ENCODE results near the gene ACOXL. TPM values are rescaled to one million over a fixed set of nuclear protein-coding genes. Genes with fewer than 3 reads are reported as not detected.

The ACOXL gene
- total RNA-seq, 1 donor from 2014 or later = not detected

- no peak for DNase-seq (ENCODE audit: extremely low read depth, low read depth, low spot score)
Observed at GRCh38 chr2:110904779-110905148, 172.4 kb downstream of the ACOXL start.

DNA sequence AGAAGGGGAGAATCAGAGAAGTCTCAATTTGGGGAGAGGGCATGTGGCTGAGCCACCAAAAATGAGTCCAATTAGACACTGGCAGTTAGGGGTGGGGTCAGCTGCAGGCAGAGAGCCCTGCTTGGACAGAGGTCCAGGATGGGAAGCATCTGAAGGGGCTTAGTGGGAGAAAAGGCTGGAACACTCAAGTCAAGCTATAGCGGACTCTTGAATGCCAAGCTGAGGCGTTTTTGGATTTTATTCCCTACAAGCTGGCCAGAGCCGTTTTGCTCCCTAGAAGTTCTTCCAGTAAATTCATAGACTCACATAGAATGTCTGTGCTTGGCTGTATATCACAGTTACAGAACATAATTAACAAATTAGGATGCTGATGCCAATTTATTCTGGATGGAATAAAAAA is 172.8 kb downstream of the ACOXL start:
- no peak for DNase-seq (ENCODE audit: extremely low read depth, low read depth, low spot score)

GRCh38 chr2:110906613-110907298 is 174.4 kb downstream of the ACOXL start:
- DNase-seq (ENCODE audit: extremely low read depth, low read depth, low spot score) = no peak

- no peak for DNase-seq (ENCODE audit: extremely low read depth, low read depth, low spot score)
Observed at GRCh38 chr2:110909501-110909900, 177.1 kb downstream of the ACOXL start.

- no peak for DNase-seq (ENCODE audit: extremely low read depth, low read depth, low spot score)
Observed at GRCh38 chr2:110910423-110910822, 178.1 kb downstream of the ACOXL start.

DNA sequence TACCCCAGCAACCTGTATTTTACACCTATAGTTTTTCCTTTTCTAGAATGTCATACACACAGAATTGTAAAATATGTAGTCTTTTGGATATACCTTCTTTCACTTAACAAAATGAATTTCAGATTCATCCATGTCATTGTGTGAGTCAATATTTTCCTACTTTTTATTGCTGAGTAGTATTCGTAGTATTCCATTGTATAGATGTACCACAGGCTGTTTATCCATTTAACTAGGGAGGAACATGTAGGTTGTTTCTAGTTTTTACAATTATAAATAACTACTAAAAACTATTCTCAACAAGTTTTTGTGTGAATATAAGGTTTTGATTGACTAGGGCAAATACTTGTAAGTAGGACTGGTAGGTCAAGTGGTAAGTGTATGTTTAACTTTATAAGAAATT is 187.4 kb downstream of the ACOXL start:
- no peak for DNase-seq (ENCODE audit: extremely low read depth, low read depth, low spot score)

GRCh38 chr2:110925479-110925878 is 193.1 kb downstream of the ACOXL start:
- no peak for DNase-seq (ENCODE audit: extremely low read depth, low read depth, low spot score)

- DNase-seq (ENCODE audit: extremely low read depth, low read depth, low spot score) = no peak
Observed at GRCh38 chr2:110927526-110927925, 195.2 kb downstream of the ACOXL start.

DNA sequence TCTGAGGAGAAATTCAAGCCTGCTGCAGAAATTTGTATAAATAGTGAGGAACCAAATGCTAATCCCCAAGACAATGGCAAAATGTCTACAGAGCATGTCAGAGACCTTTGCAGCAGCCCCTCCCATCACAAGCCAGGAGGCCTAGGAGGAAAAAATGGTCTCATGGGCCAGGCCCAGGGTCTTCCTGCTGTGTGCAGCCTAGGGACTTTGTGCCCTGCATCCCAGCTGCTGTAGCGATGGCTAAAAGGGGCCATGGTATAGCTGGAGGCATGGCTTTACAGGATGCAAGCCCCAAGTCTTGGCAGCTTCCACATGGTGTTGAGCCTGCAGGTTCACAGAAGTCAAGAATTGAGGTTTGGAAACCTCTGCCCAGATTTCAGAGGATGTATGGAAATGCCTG is 197.2 kb downstream of the ACOXL start:
- no peak for DNase-seq (ENCODE audit: extremely low read depth, low read depth, low spot score)

- no peak for DNase-seq (ENCODE audit: extremely low read depth, low read depth, low spot score)
Observed at GRCh38 chr2:110931648-110932047, 199.3 kb downstream of the ACOXL start.

DNA sequence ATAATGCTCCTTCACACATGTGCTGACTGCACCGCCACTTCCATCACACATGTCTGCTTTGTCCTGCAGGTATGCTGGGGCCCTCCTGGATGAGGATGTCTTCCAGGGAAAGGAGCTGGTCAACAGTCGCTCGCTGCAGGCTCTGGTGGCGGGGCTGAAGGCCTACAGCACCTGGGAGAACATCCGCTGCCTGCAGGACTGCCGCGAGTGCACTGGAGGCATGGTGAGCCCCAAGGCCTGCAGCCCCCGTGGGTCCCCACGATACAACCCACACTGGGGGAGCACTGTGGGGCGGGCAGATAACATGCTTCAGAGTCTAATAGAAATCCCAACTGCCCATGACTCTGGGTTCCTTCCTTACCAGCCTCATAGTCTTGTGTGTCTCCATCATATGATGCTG is 201.0 kb downstream of the ACOXL start:
- no peak for DNase-seq (ENCODE audit: extremely low read depth, low read depth, low spot score)

DNA sequence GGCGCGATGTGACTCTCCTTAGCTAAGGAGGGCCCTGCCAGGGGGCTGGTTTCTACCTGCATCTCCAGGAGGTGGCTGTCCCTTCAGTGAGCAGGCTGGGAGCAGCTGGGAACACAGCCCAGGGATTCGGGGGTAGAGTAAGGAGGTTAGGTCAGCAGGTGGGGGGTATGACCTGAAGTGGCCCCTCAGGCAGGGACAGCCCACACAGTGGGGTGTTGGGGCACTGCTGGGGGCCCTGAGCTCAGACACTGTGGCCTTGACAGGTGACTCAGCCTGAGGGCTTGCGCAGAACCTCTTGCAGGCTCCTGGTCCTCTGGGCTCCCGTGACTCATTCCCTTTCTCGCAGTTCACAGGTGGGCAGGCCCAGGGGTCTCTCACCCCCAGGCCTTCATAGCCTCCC is 202.6 kb downstream of the ACOXL start:
- DNase-seq (ENCODE audit: extremely low read depth, low read depth, low spot score) = no peak

GRCh38 chr2:110940376-110940910 is 208.1 kb downstream of the ACOXL start:
- DNase-seq (ENCODE audit: extremely low read depth, low read depth, low spot score) = no peak

DNA sequence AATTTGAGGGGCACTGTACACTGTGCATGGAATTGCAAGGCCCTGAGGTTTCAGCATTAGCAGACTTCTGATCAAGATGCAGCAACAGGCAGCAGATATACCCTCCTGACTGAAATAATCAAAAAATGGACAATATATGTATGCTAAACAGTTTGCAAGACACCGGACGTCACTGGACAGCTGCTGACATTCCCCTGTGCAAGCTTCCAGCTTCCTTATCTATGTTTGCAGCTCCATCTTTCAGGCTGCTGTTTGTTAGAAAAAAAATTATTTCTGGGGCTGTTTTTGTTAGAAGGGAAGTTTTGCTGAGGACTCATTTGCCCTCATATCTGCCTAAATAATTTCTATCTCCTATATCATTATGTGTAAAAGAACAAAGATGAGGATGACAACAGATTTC is 208.9 kb downstream of the ACOXL start:
- no peak for DNase-seq (ENCODE audit: extremely low read depth, low read depth, low spot score)

GRCh38 chr2:110943070-110943634 is 210.8 kb downstream of the ACOXL start:
- no peak for DNase-seq (ENCODE audit: extremely low read depth, low read depth, low spot score)

DNA sequence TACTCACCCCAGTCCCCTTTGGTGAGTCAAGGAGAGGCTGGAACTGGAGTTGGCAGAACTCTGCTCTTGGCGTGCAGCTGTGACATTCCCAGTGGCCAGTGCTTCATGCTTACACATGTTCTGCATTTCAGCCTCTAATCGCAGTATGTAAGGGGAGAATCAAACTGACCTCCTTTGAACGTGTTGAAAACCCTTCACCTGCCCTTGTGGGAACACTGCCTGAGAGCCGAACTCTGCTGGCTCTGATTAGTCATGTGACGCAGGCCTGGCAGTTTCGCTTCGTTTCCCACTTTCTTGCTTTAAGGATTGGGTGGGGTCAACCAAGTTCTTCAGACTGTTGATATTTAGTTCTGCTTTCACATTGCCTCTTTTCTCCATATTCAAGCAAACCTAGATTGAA is 214.5 kb downstream of the ACOXL start:
- no peak for DNase-seq (ENCODE audit: extremely low read depth, low read depth, low spot score)

DNA sequence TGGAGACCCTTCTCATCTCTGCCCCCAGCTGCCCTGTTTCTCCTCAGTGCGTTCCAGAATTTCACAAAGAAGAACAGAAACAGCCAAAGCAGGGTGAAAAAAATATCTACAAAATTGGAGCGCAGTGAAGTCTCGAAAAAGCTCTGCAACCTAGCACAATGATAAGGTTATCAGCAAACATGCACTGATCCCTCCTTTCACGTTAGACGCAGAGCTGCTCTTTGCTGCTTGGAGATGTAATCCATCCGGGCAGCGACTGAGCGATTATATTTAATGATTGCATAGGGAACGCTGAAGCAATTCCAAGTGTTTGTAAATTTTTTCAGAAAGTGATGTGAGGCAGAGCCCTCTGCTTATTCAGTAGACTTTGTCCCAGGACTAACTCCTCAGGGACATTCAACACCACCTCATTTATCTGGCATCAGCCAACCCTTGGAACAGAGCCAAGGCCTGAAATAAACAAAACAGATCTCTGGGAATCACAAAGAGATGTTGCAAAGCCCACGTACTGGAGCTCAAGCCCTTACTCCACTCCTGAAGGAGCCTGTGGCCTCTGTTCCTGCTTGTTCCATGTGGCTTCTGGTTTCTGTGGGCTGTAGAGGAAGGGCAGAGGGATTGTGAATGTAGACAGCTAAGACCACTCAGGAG is 215.8 kb downstream of the ACOXL start:
- DNase-seq (ENCODE audit: extremely low read depth, low read depth, low spot score) = no peak

GRCh38 chr2:110950281-110950680 is 217.9 kb downstream of the ACOXL start:
- DNase-seq (ENCODE audit: extremely low read depth, low read depth, low spot score) = no peak

GRCh38 chr2:110955045-110955444 is 222.7 kb downstream of the ACOXL start:
- DNase-seq (ENCODE audit: extremely low read depth, low read depth, low spot score) = no peak

GRCh38 chr2:110955556-110955955 is 223.2 kb downstream of the ACOXL start:
- no peak for DNase-seq (ENCODE audit: extremely low read depth, low read depth, low spot score)

GRCh38 chr2:110957293-110957692 is 224.9 kb downstream of the ACOXL start:
- no peak for DNase-seq (ENCODE audit: extremely low read depth, low read depth, low spot score)

All from glomerular endothelial cell (primary cell).